GM21360 (cell line): ENCODE results near the gene SULT1E1.
A peak's percentile ranks its signal among the peaks of the same experiment; 100 is the strongest.
"Not testable (repeated sequence)": the region's sequence is repeated elsewhere in the genome, so short reads cannot be mapped to it uniquely, and the experiment has no call there.

Experiments
- ATAC-seq: cut with Tn5 transposase; IDR thresholded peaks from one replicate; pipeline ENCODE4 v1.9.1; 2021; ENCODE audit warnings: mild to moderate bottlenecking, moderate library complexity; ENCODE audit not compliant: unreplicated experiment

The SULT1E1 gene

GRCh38 chr4:69843932-69844331, 16.0 kb downstream of the SULT1E1 start:
- no peak for ATAC-seq

- no peak for ATAC-seq
Measured at GRCh38 chr4:69843301-69843700, 16.6 kb downstream of the SULT1E1 start.

GRCh38 chr4:69838977-69839376, 21.0 kb downstream of the SULT1E1 start:
- ATAC-seq: no peak

- no peak for ATAC-seq
Measured at GRCh38 chr4:69836287-69836686, 23.7 kb downstream of the SULT1E1 start.

- ATAC-seq: no peak
Measured at GRCh38 chr4:69835766-69836165, 24.2 kb downstream of the SULT1E1 start.

- no peak for ATAC-seq
Measured at GRCh38 chr4:69833251-69833650, 26.7 kb downstream of the SULT1E1 start.

- no peak for ATAC-seq
Measured at GRCh38 chr4:69832326-69833030, 27.5 kb downstream of the SULT1E1 start.

GRCh38 chr4:69831646-69832325, 28.2 kb downstream of the SULT1E1 start:
- peak; percentile 99 for ATAC-seq

GRCh38 chr4:69831270-69831627, 28.7 kb downstream of the SULT1E1 start:
- ATAC-seq: no peak

- ATAC-seq: no peak
Measured at GRCh38 chr4:69830560-69831269, 29.2 kb downstream of the SULT1E1 start.

- ATAC-seq: no peak
Measured at GRCh38 chr4:69830192-69830559, 29.8 kb downstream of the SULT1E1 start.

GRCh38 chr4:69829678-69830077, 30.3 kb downstream of the SULT1E1 start:
- no peak for ATAC-seq

GRCh38 chr4:69828828-69829227, 31.1 kb downstream of the SULT1E1 start:
- ATAC-seq: no peak

- not testable (repeated sequence) for ATAC-seq
Measured at GRCh38 chr4:69825056-69825455, 34.9 kb downstream of the SULT1E1 start.

GRCh38 chr4:69823481-69824186, 36.3 kb downstream of the SULT1E1 start:
- peak; percentile 94 for ATAC-seq

- no peak for ATAC-seq
Measured at GRCh38 chr4:69823048-69823447, 36.9 kb downstream of the SULT1E1 start.

- no peak for ATAC-seq
Measured at GRCh38 chr4:69822198-69822597, 37.7 kb downstream of the SULT1E1 start.

GRCh38 chr4:69818060-69818639, 41.8 kb downstream of the SULT1E1 start:
- no peak for ATAC-seq

GRCh38 chr4:69816236-69816635, 43.7 kb downstream of the SULT1E1 start:
- no peak for ATAC-seq

GRCh38 chr4:69813628-69814027, 46.3 kb downstream of the SULT1E1 start:
- no peak for ATAC-seq

- ATAC-seq: no peak
Measured at GRCh38 chr4:69811166-69811565, 48.8 kb downstream of the SULT1E1 start.
